Activated gamma-delta T cell treated with Interleukin-2 at 50 U/mL for 16 hours (primary cell): ENCODE measurements around the gene OXSR1.

Experiments
- DNase-seq: peaks from one replicate; pipeline ENCODE4 v3.0.0-alpha.2; 2020

Gene OXSR1

DNA sequence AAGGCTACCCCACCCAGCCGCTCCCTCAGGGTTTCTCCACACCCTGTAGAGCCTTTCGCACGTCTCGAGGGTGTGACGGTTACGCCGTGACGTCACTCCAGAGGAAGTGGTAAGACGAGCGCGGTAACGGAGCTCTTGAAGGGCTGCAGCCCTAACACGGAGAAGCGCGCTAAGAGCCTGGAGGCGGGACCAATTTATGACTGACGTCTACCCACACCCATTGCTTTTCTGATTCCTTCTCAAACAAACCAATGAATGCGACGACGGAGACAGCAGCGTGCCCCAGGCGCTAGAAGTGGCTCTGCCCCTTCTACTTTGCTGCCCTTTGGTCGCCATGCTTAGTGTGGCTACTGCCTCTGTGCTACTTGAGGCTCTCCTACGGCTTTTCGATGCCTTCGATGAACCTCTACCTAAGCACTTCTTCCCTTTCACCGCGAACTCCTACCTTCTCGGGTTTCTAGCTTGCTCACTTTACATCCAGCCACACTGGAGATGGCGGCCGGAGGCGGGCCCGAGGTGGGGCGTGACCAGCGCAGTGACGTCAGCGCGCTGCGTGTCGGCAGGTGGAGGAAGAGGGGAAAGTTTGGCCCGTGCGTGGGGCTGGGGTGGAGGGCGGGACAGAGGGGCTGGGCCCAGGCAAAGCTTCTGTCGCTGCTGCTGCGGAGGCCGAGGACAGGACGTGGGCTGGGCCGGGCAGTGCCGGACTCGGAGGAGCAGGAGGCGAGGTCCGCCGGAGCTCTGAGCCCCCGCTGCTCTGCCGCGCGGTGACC is at the start of gene OXSR1:
OXSR1 (plus strand) TSS at position 586 of the 770 bp plus-strand sequence. CDS start 340 bp downstream, outside the sequence.
- DNase-seq: peak; percentile 95

DNA sequence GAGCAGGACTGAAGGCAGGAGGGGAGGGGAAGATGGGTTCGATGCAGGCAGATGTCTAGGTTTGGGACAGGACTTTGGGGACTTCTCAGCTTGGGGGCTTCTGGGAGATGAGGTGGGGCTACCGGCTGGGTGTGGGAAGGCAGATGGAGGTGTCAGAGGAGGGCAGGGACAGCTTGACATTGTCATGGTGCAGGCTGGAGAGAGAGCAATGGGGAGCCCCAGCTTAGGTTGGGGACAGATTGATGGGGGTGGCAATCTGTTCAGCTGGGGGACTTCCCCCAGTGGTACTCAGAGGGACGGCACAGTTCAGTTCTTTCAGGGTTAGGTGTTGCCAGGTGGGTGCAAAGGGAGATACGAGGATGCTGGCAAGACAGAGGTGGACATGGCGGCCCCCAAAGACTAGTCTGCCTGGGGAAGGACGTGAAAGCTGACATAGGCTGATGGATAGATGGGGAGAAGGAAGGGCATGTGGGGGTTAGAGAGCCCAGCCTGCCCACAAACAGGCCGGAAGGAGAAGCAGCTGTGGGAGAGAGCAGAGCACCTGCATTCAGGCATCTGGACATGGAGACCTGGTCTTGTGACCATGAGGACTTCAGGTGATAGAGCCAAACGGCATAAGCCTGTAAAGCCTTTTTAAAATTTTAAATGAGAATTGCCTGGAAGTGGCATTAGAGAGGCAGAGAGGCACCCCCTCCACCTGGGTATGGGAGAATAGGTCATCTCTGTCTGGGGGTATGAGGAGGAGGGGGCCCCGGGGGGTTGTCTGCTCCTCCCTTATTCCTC is 49.5 kb upstream of the OXSR1 start:
- DNase-seq: no peak

DNA sequence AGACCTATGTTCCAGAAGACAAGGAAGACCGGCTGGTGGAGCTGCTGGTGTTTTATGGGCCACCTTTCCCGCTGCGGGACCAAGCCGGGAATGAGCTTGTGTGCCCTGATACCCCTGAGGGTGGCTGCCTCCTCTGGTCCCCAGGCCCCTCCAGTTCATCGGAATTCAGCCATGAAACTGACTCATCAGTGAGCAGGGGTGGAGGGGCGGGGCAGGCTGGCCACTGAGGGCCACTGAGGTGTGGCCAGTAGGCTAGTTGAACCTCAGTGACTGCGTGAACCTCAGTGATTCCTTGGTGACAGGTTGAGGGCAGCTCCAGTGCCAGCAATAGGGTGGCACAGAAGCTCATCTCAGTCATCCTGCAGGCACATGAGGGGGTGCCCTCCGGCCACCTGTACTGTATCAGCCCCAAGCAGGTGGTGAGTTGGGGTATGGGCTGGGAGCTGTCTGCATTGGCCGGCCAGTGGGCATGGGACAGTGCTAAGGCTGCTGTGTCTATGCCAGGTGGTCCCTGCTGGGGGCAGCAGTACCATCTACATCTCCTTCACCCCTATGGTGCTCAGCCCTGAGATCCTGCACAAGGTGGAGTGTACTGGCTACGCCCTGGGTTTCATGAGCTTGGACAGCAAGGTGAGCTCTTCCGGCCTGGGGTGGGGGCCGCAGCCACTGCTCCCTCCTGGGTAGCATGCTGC is 48.7 kb upstream of the OXSR1 start:
- DNase-seq: no peak

DNA sequence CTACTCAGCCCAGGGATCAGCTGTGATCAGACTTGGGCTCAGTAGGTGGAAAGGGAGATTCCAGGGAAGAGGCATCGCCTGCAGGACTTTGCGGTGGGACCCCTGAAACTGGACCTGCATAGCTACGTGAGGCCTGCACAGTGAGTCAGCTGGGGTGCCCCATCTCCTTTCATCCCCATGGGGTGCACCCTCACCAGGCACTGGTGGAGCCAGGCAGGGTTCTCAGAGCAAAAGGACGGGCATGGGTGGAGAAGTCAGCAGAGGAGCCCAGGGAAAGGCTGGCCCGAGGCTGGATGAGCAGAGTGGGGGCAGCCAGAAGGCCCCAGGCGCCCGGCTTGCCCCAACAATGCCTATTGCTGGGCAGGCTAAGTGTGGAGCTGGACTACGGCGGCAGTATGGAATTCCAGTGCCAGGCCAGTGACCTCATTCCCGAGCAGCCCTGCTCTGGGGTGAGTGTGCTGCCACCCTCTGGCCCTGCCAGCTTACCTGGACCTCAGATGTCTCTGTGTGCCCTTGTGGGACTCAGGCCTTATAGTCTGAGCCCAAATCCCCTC is 48.1 kb upstream of the OXSR1 start:
- no peak for DNase-seq

DNA sequence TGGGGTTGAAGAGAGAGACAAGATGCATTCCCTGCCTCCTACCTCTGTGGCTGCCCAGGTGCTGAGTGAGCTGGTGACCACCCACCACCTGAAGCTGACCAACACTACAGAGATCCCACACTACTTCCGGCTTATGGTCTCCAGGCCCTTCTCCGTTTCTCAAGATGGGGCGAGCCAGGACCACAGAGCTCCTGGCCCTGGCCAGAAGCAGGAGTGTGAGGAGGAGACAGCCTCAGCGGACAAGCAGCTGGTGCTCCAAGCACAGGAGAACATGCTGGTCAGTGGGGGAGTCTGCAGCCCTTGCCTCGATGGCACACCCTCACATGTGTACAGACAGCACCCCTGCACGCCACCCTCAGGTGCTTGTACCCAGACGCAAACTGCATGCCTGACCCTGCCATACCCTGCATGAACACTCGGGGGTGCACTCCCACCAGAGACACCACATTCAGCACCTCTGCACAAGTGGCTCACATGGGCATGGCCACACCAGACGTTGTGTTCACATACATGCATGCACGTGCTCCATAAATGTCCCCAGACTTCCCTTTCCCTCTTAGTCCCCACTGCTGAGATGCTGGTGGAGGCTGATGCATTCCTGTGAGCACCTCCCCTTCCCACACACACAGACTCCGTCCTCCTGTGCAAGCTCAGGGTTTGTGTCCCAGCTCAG is 47.5 kb upstream of the OXSR1 start:
- peak; percentile 62 for DNase-seq

DNA sequence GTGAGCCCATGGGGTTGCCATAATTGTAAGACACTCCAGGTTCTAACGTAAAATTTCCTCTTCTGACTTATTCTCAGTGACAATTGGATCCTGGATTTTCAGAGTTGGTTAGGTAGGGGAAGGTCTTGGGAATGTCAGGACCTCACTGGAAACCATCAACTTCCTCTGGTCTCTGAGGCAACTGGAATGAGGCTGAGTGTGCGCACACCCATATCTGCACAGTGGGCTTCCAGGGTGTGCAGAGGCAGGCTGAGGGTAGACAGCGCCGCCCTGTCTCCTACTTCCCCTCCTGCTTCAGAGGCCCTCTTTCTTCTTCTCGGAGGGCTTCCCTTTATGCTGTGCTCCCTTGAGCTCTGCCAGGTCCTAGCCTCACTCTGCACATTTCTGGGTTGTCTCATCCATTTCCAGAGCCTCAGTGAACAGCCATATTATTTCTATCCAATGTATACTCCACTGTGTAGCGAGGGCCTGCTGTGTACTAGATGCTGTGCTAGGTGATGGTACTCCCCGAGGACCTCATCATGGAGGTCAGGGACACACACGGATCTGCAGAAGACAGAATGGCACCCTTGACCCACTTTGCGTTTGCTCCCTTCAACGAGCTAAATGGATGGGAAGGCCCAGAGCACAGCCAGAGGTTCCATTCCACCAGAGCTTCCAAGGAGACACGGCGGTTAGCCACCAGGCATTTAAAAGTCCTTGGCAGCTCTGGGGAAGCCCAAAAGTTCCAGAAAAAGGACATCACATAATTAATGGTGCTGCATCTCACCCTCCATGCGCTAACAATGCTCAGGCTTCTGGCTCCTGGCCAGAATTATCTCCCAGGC is 46.7 kb upstream of the OXSR1 start:
- DNase-seq: no peak

DNA sequence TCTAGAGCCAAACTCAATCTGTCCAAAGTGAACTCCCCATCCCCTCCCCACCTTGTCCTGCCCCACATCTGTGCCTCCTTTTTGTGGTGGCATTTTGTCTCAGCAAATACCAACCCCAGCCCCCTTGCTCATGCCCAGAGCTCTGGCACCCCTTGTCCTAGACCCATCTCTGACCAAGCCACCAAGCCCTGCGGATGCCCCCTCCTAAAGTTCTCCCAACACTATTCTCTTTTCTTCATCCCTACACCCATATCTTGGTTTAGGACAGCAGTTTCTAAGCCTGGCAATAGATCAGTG is 46.1 kb upstream of the OXSR1 start:
- no peak for DNase-seq

DNA sequence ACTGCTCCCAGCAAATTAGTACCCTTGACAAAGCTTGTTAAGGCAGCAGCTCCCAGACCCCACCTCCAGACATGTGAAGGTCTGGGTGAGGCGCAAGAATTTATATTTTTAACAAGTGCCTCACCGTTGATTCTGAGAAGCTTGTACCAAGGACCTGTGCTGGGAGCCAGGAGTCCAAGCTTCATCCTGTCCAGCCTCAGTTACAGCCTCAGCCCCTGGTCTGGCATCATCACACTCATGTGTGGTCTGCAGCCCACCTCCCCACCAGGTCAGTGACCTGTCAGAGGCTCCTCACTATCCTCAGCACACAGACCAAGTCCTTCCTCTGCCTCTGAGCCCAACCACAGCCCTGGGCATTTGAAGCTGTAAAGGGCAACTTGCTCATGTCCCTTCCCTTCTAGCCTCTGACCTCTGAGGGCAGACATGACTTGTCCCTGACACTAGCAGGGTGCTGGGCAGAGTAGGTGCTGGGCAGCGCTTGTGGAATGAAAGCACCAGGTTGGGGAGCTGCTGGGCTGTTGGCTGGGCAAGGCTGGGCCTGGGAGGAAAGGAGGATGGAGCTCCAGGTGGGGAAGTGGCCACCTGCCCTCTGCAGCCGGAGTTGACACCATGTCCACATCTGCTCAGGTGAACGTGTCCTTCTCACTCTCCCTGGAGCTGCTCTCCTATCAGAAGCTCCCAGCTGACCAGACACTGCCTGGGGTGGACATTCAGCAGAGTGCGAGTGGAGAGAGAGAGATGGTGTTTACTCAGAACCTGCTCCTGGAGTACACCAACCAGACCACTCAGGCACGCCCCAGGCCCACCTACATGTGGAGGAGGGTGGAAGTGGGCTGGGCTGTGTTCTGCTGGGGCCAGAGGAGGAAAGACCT is 45.3 kb upstream of the OXSR1 start:
- DNase-seq: no peak

DNA sequence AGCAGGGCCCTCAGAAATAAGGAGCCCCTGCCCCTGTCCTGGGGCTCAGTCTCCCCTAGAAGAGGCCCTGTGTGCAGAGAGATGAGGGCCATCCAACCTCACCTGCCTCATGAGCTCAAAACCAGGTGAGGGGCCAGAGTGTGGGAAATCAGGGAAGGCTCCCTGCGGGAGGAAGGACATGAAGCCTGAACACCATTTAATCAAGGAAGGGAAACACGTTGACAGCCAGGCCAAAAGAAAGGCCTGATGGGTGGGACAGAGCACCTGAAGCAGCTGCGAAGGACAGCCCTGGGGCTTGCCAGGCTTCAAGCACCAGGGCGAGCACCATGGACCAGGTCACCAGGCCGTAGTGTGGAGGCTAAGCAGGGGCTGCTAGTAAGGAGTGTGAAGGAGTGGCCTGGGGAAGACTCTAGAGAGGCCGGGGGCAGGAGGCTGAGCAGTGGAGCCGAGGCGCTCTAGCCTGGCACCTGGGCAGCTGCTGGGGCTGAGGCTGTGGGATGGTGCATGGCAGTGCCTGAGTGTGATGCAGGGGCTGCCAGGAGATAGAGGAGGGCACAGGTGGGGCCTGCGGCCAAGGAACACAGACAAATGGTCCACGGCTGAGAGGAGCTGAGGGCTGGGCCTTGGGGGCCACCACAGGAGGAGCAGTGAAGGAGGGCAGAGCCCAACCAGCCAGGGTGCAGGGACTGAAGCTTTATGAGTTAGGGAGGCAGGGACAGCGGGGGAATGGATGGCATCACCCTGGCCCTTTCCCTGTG is 44.5 kb upstream of the OXSR1 start:
- DNase-seq: no peak

DNA sequence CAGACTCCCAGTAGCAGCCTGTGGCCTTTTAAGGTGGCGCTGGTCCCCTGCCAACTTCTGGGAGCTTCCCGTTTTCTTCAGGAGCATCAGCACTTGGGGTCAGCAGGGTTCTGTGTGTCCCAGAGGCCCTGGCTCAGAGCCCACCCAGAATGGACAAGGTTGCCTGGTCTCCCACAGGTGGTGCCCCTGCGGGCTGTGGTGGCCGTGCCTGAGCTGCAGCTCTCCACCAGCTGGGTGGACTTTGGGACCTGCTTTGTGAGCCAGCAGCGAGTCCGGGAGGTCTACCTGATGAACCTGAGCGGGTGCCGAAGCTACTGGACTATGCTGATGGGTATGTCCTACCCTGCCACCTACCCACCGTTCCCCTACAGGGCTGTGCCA is 43.9 kb upstream of the OXSR1 start:
- DNase-seq: no peak

DNA sequence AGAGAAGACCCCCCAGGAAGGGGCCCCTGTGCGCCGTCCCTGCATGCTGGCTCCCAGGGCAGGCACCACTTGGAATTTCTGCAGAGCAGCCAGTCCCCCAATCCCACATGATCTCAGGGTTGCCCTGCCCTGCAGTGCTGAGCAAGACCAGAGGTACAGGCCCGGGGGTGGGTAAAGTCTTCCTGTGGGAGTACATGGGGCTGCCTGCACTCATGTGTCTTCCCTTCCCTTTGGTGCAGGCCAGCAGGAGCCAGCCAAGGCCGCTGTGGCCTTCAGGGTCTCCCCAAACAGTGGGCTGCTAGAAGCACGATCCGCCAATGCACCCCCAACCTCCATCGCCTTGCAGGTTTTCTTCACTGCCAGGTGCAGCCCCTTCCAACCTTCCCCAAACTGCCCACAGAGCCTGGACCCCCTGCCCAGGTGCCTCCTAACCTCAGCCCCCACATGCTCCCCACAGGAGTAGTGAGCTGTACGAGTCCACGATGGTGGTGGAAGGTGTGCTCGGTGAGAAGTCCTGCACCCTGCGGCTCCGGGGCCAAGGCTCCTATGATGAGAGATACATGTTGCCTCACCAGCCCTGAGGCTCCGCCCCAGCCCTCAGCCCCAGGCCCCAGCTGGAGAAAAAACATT is 43.4 kb upstream of the OXSR1 start:
- DNase-seq: no peak

DNA sequence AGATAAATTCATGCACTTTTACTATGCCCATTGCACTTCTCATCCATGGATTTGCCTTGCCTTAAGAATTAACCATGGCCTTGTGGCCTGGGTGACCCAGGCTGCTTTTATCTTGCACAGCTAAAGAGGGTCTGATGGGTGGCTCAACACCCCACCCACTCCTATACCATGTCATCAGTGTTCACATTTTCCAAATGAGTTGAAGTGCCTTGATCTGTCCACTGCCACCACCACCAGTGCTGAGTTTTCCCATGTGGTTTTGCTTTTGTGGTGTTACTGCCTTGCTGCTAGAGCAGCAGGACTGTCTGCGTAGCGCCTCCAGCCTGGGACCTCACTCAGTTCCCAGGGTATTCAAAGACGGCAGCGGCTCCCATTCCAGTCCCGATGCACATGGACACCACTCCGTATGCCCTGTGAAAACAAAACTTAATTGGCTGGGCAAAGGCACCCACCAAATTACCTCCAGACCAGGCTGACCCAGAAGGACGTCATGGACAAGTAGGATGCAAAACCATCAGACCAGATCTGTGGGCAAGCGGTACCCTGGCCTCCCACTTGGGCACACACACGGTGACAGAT is 42.5 kb upstream of the OXSR1 start:
- no peak for DNase-seq

DNA sequence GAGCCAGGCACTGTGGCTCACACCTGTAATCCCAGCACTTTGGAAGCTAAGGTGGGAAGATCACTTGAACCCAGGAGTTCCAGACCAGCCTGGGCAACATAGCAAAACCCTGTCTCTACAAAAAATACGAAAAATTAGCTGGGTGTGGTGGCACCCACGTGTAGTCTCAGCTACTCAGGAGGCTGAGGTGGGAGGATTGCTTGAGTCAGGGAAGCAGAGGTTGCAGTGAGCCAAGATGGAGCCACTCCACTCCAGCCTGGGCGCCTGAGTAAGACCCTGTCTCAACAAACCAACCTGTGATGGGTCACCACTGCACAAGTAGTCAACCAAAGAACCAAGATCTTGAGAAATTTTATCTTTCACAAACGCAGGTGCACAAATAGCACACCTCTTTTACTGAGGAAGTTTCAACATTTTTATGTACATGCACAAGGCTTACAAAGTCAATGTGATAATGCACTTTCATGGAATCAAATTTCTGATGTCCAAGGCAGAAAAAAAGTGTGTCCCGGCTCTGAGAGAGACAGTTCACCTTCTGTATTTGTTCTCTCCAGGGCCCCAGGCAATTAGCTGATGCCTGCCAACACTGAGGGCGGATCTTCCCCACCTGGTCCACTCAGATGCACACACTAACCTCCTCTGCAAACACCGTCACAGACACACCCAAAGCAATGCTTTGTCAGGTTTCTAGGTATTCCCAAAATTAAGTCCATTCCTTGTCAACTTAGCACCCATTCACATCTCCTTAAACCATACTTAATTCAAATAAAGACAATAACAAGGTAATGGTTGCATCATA is 40.8 kb upstream of the OXSR1 start:
- DNase-seq: no peak

DNA sequence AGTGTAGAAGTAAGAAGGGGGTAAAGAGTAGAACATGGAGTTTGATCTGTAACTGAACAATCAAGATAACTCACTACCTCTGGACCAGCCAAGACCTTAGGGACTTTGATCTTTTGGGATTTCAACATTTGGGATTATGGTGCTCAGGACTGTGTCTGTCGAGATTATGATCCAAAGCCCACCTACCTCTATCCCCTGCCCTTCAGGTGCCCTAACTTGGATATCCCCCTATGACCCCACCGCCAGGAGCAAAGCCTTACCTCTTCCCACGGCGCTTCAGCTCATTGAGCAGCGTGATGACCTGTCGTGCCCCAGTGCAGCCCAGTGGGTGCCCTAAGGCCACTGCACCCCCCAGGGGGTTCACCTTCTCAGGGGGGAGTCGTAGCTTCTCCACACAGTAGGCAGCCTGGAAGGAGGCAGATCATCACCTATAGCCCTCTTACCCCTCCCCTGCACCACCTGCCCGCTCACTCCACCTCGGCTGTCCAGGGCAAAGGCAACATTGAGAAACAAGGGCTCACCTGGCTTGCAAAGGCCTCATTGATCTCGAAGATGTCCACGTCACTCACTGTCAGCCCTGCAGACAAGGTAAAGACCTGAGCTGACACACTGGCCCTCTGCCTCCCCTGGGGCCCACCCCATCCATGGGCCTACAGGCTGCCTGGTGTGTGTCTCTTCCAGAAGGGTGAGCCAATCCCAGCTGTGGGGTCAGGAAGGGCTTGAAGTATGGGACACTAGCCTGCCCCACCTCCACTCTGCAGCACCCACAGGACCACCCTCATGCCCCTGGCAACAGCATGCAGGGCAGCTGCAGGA is 39.8 kb upstream of the OXSR1 start:
- DNase-seq: no peak

DNA sequence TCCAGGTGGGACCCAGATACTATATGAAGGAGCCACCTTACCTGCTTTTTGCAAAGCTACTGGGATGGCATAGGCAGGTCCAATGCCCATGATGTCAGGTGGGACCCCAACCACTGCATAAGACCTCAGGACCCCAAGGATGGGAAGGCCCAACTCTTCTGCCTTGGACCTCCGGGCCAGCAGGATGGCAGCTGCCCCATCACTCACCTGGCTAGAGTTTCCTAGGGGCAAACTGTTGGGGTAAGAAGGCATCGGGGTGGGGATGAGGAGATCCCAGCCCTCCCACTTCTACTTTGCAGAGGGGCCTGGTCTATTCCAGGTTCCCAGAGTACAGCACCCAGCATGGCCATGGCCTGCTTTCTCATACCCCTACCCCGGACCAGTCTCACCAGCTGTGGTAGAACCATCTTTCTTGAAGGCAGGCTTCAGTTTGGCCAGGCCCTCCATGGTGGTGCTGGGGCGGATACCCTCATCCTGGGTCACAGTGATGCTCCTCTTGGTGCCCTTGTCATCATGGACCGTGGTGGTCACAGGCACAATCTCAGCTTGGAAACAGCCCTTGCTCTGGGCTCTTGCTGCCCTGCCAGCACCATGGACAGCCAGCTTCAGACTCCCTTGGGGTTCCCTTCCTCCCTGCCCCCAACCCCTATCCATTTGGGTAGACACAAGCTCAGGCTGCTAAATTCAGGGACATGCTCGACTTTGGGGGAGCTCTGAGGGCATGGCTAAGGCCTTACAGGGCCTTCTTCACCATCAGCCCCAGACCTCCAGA is 39.0 kb upstream of the OXSR1 start:
- no peak for DNase-seq

DNA sequence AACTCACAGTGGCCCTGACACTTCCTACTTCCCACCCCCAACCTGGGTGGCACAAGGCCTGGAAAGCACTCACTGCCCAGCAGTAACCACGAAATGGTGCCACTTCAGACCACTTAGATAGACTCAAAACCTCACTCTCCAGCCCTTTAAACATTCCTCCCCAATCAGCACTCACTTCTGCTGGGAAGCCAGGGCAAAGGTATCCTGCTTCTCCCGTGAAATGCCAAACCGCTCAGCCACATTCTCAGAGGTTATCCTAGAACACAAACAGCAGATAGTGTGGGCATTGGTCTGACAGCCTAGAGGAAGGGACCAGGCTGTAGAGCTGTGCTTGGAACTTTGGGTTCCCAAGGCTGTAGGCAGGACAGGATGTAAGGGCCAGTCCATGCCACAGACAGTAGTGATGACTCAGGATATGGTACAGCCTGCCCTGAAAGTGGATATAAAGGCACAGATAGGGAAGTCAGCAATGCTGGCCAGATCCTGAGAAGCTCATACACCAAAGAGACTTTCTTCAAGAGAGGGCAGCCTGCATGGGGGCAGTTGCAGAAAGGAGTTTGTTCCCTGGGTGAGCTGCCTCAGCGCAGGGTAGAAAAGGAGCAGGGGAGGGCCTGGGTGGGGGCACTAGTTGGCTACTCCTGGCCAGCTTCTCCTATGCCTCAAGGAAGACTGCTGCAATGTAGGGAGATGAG is 37.6 kb upstream of the OXSR1 start:
- DNase-seq: no peak
